ENCODE measurements around the gene SORCS2. TPM values are rescaled to one million over a fixed set of nuclear protein-coding genes. Genes with fewer than 3 reads are reported as not detected.

Gene SORCS2
- total RNA-seq, 1 donor from 2014 or later = 13.8 TPM

GRCh38 chr4:7467471-7467870 is 275.1 kb downstream of the SORCS2 start:
- Histone ChIP-seq H3K4me3 (ENCODE audit: insufficient read depth, low read depth, low read length) (no peak overlapping the region), H3K9me3 (ENCODE audit: insufficient read depth, low read depth, low read length) (no peaks in the 10 kb centered on the region), H2AFZ (ENCODE audit: low read depth, low read length) (no peak overlapping the region), H3K27me3 (ENCODE audit: insufficient read depth, low read length) (peaks cover 7% of the 10 kb centered on the region), H3K4me1 (ENCODE audit: insufficient read depth, low read length) (peaks cover 4% of the 10 kb centered on the region), H3K79me2 (ENCODE audit: insufficient read depth, low read length) (no peaks in the 10 kb centered on the region), H4K20me1 (ENCODE audit: insufficient read depth, low read length) (peaks cover 42% of the 10 kb centered on the region), H3K27ac (ENCODE audit: low read depth, low read length) (no peak overlapping the region), H3K9ac (ENCODE audit: low read length) (no peak overlapping the region), H3K4me2 (ENCODE audit: low read length) (no peak overlapping the region), H3K36me3 (ENCODE audit: insufficient read depth, low read length) (no peaks in the 10 kb centered on the region)
- FAIRE-seq (no peak), DNase-seq (ENCODE audit: low read depth) (no peak)
- Mint-ChIP-seq H3K4me1 (ENCODE audit: low read depth, unreplicated experiment) (peaks cover 4% of the 10 kb centered on the region), H3K36me3 (ENCODE audit: low read depth, unreplicated experiment) (peaks cover 2% of the 10 kb centered on the region), H3K4me3 (ENCODE audit: unreplicated experiment) (no peak overlapping the region), H3K9me3 (ENCODE audit: unreplicated experiment) (peaks cover 16% of the 10 kb centered on the region), H3K27ac (ENCODE audit: unreplicated experiment) (no peak overlapping the region), H3K27me3 (ENCODE audit: low read depth, unreplicated experiment) (peaks cover 60% of the 10 kb centered on the region)
- no peak for TF ChIP-seq CTCF (IDR thresholded peaks at IDR 0.05; ENCODE audit: insufficient read depth, low read depth, low read length)

- no peaks in the 10 kb centered on the region for H3K79me2 ChIP-seq (ENCODE audit: insufficient read depth, low read length)
- Mint-ChIP-seq H3K9me3 (ENCODE audit: unreplicated experiment) (peaks cover 16% of the 10 kb centered on the region), H3K27ac (ENCODE audit: unreplicated experiment) (no peak overlapping the region), H3K4me1 (ENCODE audit: low read depth, unreplicated experiment) (no peaks in the 10 kb centered on the region), H3K4me3 (ENCODE audit: unreplicated experiment) (no peak overlapping the region), H3K27me3 (ENCODE audit: low read depth, unreplicated experiment) (peaks cover 59% of the 10 kb centered on the region), H3K36me3 (ENCODE audit: low read depth, unreplicated experiment) (peaks cover 2% of the 10 kb centered on the region)
- TF ChIP-seq CTCF (IDR thresholded peaks at IDR 0.05; ENCODE audit: insufficient read depth, low read depth, low read length) (no peak), EZH2 (IDR thresholded peaks at IDR 0.05; ENCODE audit: insufficient read depth, low read length) (no peak)
- H2AFZ ChIP-seq (ENCODE audit: low read depth, low read length) = no peak overlapping the region
- no peaks in the 10 kb centered on the region for H3K36me3 ChIP-seq (ENCODE audit: insufficient read depth, low read length)
- no peak for DNase-seq (ENCODE audit: low read depth)
- no peak overlapping the region for H3K27ac ChIP-seq (ENCODE audit: low read depth, low read length)
- H3K27me3 ChIP-seq (ENCODE audit: insufficient read depth, low read length) = peaks cover 5% of the 10 kb centered on the region
- H3K9ac ChIP-seq (ENCODE audit: low read length) = no peak overlapping the region
- FAIRE-seq = no peak
- H3K9me3 ChIP-seq (ENCODE audit: insufficient read depth, low read depth, low read length) = no peaks in the 10 kb centered on the region
- H4K20me1 ChIP-seq (ENCODE audit: insufficient read depth, low read length) = peaks cover 48% of the 10 kb centered on the region
- H3K4me2 ChIP-seq (ENCODE audit: low read length) = no peak overlapping the region
- no peak overlapping the region for H3K4me3 ChIP-seq (ENCODE audit: insufficient read depth, low read depth, low read length)
- H3K4me1 ChIP-seq (ENCODE audit: insufficient read depth, low read length) = no peaks in the 10 kb centered on the region
Measured at GRCh38 chr4:7469023-7469422, 276.7 kb downstream of the SORCS2 start.

GRCh38 chr4:7470111-7470510 is 277.8 kb downstream of the SORCS2 start:
- H3K79me2 ChIP-seq (ENCODE audit: insufficient read depth, low read length) = no peaks in the 10 kb centered on the region
- H3K36me3 ChIP-seq (ENCODE audit: insufficient read depth, low read length) = no peaks in the 10 kb centered on the region
- no peak overlapping the region for H2AFZ ChIP-seq (ENCODE audit: low read depth, low read length)
- H3K27ac Mint-ChIP-seq (ENCODE audit: unreplicated experiment) = no peak overlapping the region
- no peak overlapping the region for H3K4me3 Mint-ChIP-seq (ENCODE audit: unreplicated experiment)
- peaks cover 2% of the 10 kb centered on the region for H3K36me3 Mint-ChIP-seq (ENCODE audit: low read depth, unreplicated experiment)
- DNase-seq (ENCODE audit: low read depth) (no peak), FAIRE-seq (no peak)
- H3K27me3 ChIP-seq (ENCODE audit: insufficient read depth, low read length) = peaks cover 3% of the 10 kb centered on the region
- H3K4me2 ChIP-seq (ENCODE audit: low read length) = no peak overlapping the region
- no peaks in the 10 kb centered on the region for H3K9me3 ChIP-seq (ENCODE audit: insufficient read depth, low read depth, low read length)
- no peak overlapping the region for H3K27ac ChIP-seq (ENCODE audit: low read depth, low read length)
- no peak overlapping the region for H3K4me3 ChIP-seq (ENCODE audit: insufficient read depth, low read depth, low read length)
- H4K20me1 ChIP-seq (ENCODE audit: insufficient read depth, low read length) = peaks cover 55% of the 10 kb centered on the region
- H3K9ac ChIP-seq (ENCODE audit: low read length) = no peak overlapping the region
- H3K4me1 ChIP-seq (ENCODE audit: insufficient read depth, low read length) = no peaks in the 10 kb centered on the region
- peaks cover 62% of the 10 kb centered on the region for H3K27me3 Mint-ChIP-seq (ENCODE audit: low read depth, unreplicated experiment)
- H3K9me3 Mint-ChIP-seq (ENCODE audit: unreplicated experiment) = peaks cover 12% of the 10 kb centered on the region
- H3K4me1 Mint-ChIP-seq (ENCODE audit: low read depth, unreplicated experiment) = no peaks in the 10 kb centered on the region
- TF ChIP-seq CTCF (IDR thresholded peaks at IDR 0.05; ENCODE audit: insufficient read depth, low read depth, low read length) = no peak
- no peak for TF ChIP-seq EZH2 (IDR thresholded peaks at IDR 0.05; ENCODE audit: insufficient read depth, low read length)

Measured in astrocyte (in vitro differentiated cells and primary cell).